ENCODE measurements around the gene SMIM5.
A peak's percentile ranks its signal among the peaks of the same experiment; 100 is the strongest.

Gene SMIM5

DNA sequence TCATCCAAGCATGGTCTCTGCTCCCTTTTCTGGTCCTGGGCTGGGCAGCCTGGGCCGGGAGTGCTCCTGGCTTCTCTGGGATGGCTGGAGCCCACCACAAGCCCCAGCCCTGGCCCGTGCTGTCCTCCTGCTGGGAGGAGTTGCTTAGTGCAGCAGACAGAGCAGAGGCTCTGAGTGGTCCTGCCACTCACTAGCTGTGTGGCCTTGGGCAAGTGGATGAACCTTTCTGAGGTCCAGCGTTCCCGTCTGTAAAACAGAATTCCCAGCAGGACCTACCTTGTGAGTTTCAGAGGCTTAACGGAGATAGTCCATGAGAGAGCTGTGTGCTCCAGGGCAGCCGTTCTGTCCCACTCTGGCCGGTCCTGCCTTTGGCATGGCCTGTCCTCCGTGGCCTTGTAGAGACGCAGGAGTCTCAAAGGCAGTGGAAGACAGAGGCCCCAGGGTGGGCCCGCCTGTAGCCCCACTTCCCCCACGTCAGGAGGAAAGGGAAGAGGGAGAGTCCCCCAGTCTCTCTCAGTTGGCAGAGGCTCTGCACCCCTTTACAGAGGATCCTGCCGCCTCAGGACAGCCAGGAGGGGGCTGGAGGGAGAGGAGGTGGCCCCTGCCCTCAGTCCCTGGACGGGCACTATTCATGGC is 37.8 kb upstream of the SMIM5 start:
- TF ChIP-seq, protein P1, sequence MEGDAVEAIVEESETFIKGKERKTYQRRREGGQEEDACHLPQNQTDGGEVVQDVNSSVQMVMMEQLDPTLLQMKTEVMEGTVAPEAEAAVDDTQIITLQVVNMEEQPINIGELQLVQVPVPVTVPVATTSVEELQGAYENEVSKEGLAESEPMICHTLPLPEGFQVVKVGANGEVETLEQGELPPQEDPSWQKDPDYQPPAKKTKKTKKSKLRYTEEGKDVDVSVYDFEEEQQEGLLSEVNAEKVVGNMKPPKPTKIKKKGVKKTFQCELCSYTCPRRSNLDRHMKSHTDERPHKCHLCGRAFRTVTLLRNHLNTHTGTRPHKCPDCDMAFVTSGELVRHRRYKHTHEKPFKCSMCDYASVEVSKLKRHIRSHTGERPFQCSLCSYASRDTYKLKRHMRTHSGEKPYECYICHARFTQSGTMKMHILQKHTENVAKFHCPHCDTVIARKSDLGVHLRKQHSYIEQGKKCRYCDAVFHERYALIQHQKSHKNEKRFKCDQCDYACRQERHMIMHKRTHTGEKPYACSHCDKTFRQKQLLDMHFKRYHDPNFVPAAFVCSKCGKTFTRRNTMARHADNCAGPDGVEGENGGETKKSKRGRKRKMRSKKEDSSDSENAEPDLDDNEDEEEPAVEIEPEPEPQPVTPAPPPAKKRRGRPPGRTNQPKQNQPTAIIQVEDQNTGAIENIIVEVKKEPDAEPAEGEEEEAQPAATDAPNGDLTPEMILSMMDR (IDR thresholded peaks at IDR 0.05; ENCODE audit: borderline replicate concordance, insufficient read depth, low read depth, low read length): no peak
- H3K4me3 ChIP-seq (ENCODE audit: low read depth, low read length): no peak overlapping the region

- TF ChIP-seq, protein P1 (IDR thresholded peaks at IDR 0.05; ENCODE audit: borderline replicate concordance, insufficient read depth, low read depth, low read length): no peak
- H3K4me3 ChIP-seq (ENCODE audit: low read depth, low read length): no peak overlapping the region
Observed at GRCh38 chr17:75595920-75596313, 37.3 kb upstream of the SMIM5 start.

DNA sequence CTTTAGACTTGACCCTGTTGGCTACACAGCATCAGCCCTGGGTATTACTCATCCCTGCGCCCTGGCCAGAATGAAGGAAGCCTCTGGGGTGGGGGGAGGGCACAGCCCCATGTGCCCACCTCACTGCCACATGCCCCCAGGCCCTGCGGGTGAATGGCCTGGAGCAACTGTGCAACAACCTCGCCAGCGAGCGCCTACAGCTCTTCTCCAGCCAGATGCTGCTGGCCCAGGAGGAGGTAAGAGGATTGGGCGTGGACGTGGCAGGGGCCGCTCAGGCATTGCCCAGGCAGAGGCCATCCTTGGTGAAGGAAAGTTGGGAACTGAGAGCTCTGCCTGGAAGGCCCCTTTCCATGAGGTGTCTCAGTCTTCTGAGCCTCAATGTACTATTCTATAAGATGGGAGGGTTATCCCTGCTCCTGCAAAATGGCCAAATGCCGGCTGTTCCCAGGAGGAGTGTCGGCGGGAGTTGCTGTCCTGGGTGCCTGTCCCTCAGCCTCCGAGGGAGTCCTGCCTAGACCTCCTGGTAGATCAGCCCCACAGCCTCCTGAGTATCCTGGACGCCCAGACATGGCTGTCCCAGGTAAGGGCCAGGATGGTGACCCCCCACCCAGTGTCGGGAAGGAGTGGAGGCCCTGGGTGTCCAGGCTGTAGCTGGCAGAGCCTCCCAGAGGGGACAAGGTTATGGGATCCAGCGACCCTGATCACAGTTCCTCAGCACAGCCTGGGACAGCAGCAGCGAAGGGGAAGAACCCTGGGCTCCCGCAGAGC is 36.7 kb upstream of the SMIM5 start:
- TF ChIP-seq, protein P1 (IDR thresholded peaks at IDR 0.05; ENCODE audit: borderline replicate concordance, insufficient read depth, low read depth, low read length): no peak
- H3K4me3 ChIP-seq (ENCODE audit: low read depth, low read length): no peak overlapping the region

DNA sequence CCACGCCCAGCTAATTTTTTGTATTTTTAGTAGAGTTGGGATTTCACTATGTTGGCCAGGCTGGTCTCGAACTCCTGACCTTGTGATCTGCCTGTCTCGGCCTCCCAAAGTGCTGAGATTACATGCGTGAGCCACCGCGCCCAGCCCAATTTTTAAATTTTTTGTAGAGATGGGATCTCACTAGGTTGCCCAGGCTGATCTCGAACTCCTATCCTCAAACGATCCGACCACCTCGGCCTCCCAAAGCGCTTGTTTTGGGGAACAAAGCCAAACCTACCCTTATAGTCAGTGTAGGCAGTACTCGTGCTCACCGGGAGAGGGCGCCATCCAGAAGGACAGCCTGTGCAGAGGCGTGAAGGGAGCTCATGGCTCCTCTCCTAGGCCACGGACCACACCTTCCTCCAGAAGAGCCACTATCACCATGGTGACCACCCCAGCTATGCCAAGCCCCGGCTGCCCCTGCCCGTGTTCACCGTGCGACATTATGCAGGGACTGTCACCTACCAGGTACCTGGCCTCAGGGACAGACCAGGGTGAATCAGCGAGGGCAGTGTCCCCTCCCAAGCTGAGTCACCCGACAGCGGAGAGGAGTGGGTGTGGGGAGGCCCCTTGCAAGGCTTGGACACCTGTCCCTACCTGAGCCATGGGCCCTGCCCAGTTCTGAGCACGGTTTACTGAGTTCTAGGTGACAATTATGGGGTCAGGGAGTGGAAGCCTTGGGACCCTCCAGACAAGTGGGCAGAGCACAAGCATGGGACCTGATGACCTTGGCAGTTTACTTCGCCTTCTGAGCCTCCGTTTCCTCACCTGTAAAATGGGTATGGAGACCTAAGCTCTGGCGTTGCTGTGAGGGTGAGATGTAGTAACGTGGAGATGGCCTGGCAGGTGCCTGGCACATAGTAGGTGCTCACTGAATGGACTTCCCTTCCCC is 31.9 kb upstream of the SMIM5 start:
- no peak overlapping the region for H3K4me3 ChIP-seq (ENCODE audit: low read depth, low read length)
- TF ChIP-seq, protein P1 (IDR thresholded peaks at IDR 0.05; ENCODE audit: borderline replicate concordance, insufficient read depth, low read depth, low read length): peak; percentile 95

DNA sequence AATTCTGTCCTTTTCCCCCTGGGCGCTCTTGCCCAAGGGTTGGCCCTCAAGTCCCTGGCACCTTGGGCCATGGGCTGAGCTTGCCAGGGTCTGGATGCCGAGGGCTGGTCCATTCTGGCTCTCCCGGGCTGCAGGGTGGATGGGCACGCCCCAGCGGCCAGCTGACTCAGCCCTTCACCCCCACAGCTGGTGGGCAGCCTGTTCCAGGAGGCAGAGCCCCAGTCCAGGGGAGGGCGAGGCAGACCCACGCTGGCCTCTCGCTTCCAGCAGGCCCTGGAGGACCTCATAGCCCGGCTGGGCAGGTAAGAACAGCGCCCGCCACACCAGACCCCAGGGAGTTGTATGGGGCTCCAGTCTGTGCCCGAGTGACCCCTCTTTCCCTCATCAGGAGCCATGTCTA is 30.6 kb upstream of the SMIM5 start:
- H3K4me3 ChIP-seq (ENCODE audit: low read depth, low read length): no peak overlapping the region
- TF ChIP-seq, protein P1 (IDR thresholded peaks at IDR 0.05; ENCODE audit: borderline replicate concordance, insufficient read depth, low read depth, low read length): no peak

DNA sequence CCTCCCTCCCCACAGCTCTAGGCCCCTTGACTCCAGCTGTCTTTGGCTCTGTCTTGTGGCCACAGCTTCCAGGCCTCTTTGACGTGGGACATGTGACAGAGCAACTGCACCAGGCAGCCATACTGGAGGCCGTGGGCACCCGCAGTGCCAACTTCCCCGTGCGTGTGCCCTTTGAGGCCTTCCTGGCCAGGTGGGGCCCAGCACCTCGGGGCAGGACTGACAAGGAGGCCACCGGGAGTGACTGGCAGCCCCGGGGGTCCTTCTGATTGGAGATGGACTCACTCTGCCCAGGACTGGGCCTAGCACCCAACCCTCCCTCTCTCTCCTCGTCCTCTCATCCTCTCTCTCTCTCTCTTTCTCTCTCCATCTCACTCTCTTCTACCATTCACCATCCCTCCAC is 30.1 kb upstream of the SMIM5 start:
- no peak overlapping the region for H3K4me3 ChIP-seq (ENCODE audit: low read depth, low read length)
- TF ChIP-seq, protein P1 (IDR thresholded peaks at IDR 0.05; ENCODE audit: borderline replicate concordance, insufficient read depth, low read depth, low read length): no peak

Data from GM12875 (cell line).